Stimulated activated CD8-positive, alpha-beta memory T cell treated with anti-CD3 and anti-CD28 coated beads, Interleukin-2, amount 100 ng/mL, for 48 hours (primary cell): Measurements from ENCODE around the gene RNU7-1.
"Not testable (repeated sequence)": the region's sequence is repeated elsewhere in the genome, so short reads cannot be mapped to it uniquely, and the experiment has no call there.

Source experiments
- DNase-seq, 2 donors: peaks; one replicate each; pipeline ENCODE4 v3.0.0-alpha.2; 2020; ENCODE audit warnings: low read depth in 2 of 2

The RNU7-1 gene

DNA sequence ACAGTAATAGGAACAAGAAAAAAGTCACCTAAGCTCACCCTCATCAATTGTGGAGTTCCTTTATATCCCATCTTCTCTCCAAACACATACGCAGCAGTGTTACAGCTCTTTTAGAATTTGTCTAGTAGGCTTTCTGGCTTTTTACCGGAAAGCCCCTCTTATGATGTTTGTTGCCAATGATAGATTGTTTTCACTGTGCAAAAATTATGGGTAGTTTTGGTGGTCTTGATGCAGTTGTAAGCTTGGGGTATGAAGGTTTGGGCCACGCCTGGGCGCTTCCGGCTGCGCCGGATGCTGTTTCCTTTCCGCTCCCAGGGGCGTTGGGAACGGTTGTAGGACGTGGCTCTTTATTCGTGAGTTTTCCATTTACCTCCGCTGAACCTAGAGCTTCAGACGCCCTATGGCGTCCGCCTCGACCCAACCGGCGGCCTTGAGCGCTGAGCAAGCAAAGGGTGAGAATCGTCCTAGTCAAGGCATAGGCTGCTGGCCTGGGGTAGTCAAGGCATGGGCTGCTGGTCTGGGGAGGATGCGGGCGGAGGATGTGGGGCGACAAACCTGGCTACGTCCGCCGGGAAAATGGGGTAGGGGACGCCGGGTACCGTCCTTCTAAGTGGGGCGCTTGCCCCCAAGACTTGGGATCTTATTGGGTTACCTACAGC, at the start of gene RNU7-1, which contains the start of gene C12orf57:
Gene RNU7-1, plus strand, starts transcription at position 95 of the 659 bp plus-strand sequence.
Gene C12orf57, plus strand, starts transcription at position 301 of the 659 bp plus-strand sequence. Its CDS starts 100 bp downstream, at position 401.
- peak in 1 of 2 donors; percentile 70 for DNase-seq

DNA sequence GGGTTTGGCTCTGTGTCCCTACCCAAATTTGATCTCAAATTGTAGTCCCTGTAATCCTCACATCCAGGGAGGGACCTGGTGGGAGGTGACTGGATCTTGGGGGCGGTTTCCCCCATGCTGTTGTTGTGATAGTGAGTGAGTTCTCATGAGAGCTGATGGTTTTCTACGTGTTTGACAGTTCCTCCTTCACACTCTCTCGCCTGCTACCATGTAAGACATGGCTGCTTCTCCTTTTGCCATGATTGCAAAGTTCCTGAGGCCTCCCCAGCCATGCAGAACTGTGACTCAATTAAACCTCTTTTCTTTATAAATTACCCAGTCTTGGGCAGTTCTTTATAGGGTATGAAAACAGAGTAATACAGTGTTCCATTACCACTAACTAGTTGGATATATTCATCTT, 49.3 kb upstream of the RNU7-1 start:
- no peak for DNase-seq

DNA sequence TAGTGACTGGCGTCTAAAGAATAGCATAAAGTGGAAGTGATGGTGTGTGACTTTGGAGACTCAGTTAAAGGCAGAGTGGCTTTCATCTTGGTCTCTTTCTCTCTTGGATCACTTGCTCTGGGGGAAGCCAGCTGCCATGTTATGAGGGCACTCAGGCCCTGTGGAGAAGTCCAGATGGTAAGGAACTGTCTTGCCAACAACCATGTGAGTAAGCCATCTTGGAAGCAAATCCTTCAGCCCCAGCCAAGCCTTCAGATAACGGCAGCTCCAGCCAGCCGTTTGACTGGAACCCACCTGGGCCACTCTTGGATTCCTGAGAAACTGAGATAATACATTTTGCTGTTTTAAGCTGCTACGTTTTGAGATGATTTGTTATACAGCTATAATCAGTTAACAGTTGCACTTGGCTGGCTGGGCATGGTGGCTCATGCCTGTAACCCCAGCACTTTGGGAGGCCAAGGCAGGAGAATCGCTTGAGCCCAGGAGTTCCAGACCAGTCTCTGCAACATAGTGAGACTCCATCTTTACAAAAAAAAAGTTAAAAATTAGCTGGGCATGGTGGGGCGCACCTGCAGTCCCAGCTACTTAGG, 46.7 kb upstream of the RNU7-1 start:
- no peak for DNase-seq

DNA sequence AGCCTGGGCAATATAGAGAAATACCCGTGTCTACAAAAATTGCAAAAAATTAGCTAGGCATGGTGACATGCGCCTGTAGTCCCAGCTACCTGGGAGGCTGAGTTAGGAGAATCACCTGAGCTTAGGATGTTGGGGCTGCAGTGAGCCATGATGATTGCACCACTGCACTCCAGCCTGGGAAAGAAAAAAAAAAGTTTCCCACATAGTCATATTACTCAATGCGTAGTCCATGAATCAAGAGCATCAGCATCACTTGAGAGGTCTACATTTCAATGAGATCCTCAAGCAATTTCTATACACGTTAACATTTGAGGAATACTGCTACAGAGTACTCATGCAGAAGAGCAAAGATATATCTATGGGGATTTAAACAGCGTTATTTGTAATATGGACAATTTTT, 44.2 kb upstream of the RNU7-1 start:
- no peak for DNase-seq

DNA sequence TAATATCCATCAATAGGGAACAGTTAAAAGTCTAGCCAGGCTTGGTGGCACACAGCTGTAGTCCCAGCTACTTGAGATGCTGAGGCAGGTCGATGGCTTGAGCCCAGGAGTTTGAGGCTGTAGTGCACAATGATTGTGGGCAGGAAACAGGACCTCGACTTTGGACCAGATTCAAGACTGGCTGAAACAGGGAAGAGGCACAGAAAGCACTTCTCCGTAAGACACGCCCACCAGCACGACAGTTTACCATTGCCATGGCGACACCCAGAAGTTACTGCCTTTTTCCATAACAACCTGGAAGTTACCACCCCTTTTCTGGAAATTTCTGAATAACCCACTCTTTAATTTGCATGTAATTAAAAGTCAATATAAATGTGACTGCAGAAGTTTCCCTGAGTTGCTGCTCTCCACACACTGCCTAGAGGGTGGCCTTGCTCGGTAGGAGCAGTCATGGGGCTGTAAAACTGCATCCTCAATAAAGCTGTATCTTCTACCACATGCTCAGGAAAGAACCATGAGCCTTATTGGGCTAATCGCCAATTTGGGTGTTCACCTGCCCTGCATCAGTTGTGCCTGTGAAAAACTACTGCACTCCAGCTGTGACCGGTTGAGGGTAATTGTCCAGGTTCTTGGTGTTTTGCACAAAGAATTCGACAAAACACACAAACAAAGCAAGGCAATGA, 43.6 kb upstream of the RNU7-1 start:
- no peak for DNase-seq

DNA sequence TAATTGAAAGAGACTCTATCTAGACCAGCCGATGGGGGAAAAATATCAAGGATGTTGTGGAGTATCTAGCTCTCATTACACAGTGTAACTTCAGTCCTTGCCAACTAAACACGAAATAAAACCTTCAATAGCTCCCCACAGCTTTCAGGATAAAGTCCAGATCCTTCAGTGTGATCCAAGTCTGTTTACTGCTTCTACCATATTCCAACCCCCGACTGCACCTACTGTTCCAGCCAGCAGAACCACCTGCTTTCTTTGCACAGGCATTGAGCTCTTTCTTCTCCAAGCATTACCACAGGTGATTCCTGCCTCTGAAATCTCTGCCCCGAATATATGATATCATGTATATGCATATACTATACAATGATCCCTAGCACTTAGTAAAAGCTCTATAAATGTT, 41.2 kb upstream of the RNU7-1 start:
- DNase-seq: no peak

DNA sequence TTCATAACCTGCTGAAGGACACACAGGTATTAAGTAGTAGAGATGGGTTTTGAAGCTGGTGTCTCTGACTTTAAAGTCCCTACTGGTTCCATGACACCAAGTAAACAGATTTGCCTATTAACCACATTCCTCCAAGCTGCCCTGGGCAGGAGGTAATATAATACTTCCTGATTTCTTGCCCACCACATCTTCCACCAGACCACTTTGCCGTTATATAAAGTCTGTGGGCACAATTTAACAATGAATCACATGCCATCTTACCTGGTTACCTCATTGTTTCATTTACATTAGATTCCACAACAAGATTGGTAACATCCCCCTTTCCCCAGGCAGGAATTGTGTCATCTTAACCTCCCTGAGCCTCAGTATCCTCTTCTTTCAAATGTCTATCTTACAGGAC, 39.9 kb upstream of the RNU7-1 start:
- no peak for DNase-seq

DNA sequence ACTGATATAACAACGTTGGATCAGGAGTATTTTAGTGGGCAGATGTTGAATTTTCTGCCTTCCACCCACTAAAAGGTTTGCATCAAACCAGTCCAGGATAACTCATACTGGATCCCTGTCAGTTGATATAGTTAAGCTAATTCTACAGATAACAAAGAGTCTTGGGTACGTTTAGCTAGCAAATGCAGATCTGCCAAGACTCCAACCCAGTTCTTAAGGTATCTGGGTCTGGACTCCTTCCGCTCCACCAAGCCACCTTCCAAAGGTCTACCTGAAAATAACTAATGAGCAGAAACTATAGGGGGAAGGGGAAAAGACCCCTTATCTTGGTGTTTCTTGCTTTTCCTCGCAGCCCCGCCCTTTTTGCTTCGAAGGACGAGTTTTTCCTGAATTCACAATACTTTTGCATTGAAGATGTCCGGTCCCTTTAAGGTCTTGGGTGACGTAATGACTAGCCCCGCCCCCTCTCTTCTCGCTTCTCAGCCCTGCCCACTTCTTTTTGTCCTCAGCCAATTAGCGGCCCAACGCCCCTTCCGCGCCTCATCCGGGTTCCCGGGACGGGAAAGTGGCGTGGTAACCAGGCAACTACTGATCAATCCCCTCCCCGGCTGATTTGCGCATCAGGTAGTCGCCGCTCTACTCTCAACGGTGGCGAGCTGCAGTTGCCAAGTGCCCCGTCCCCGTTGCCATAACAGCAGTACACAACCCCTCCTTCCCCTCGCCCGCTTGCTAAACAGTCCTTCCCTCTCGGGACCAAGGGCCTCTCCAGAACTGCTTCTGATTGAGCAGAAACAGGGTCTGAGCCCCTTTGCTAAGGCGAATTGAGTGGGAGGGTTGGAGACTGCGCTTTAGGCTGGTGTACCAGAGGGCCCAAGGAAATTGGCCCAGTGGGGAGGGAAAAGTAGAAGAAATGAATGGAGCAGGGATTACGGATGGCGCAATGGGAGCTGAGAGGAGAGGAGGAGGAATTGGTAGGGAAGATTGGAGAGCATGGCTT, 39.0 kb upstream of the RNU7-1 start, which contains the start of gene LRRC23:
Gene LRRC23, plus strand, starts transcription at position 543 of the 997 bp plus-strand sequence. CDS start 812 bp downstream, outside the sequence.
- DNase-seq: peak; percentile 95 to 97

DNA sequence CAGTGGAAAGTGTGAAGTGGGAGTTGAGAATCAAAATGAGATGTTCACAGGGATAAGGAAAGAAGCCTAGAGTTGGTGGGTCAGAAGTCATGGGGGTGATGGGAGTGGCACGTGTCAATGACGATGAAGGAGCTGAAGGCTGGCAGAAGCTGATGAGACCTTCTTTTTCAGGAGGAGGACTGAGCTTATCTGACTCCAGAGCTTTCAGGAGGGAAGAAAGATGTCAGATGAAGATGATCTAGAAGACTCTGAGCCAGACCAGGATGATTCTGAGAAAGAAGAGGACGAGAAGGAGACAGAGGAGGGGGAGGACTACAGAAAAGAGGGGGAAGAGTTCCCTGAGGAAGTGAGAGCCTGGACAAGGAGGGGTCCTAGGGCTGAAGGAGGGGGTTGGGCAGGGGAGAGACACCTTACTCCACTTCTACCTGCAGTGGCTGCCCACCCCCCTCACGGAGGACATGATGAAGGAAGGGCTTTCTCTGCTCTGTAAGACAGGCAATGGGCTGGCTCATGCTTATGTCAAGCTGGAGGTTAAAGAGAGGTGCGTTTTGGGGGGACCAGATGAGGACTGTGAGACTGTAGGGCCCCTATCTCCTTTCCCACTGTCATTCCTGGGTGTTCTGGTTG, 38.1 kb upstream of the RNU7-1 start:
- DNase-seq: no peak

DNA sequence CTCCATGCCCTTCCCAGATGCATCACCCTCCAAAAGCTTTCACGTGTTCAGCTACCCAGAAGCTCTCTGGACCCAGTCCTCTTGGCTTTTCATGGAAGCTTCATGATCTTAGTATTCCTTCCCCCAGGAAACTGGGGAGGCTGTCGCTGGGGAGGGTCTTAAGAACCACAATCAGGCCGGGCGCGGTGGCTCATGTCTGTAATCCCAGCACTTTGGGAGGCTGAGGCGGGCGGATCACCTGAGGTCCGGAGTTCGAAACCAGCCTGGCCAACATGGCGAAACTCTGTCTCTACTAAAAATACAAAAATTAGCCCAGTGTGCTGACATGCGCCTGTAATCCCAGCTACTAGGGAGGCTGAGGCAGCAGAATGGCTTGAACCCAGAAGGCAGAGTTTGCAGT, 35.5 kb upstream of the RNU7-1 start:
- not testable (repeated sequence) for DNase-seq

DNA sequence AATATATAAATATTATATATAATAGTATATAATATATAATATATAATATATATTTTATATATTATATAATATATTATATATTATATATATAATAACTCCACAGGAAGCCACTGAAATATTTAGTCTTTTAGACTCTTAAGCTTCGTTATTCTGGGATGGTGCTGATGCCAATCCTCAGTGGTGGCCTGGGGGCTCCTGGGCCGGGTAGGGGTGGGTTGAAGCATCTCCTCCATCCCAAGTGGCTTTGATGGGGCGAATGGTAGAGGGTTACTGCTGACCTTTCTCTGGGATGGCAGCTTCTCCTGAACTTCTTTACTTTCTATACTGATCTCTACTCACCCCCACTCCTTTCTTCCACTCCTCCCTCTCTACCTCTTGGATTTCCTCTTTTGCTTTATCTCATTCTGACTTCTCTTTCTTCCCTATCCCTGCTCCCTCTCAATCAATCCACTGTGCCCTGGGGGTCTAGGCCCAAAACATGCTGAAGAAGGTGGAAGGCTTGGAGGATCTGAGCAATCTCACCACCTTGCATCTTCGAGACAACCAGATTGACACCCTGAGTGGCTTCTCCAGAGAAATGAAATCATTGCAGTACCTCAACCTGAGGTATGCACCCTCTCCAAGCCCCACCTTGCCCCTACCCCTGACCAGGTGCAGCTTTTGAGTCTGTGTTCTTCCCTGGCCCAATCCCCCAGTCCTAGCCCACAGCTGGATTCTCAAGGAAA, 34.0 kb upstream of the RNU7-1 start:
- DNase-seq: no peak

DNA sequence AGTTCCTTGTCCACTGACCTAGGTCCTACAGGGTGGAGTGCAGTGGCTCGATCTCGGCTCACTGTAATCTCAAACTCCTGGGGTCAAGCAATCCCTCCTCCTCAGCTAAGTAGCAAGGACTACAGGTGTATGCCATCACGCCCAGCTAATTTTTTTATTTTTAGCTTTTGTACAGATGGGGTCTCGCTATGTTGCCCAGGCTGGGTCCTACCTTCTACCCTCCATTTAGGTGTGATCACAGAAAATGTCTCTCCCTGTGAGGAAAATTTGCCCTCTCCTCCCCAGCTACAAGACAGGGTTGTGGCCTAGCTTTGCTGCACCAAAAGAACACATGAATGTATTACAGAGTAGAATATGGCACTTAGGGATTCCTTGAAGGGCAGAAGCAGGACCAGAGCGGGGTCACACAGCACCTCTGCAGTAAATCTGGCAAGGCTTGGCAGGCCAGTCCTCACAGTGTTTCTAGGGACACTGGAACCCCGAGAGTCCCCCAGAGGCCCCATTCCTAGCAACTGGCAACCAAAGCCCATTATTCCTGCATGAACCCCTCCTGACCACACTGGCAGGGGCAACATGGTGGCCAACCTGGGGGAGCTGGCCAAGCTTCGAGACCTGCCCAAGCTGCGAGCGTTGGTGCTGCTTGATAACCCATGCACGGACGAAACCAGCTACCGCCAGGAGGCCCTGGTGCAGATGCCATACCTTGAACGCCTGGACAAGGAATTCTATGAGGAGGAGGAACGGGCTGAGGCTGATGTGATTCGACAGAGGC, 31.3 kb upstream of the RNU7-1 start:
- no peak for DNase-seq

DNA sequence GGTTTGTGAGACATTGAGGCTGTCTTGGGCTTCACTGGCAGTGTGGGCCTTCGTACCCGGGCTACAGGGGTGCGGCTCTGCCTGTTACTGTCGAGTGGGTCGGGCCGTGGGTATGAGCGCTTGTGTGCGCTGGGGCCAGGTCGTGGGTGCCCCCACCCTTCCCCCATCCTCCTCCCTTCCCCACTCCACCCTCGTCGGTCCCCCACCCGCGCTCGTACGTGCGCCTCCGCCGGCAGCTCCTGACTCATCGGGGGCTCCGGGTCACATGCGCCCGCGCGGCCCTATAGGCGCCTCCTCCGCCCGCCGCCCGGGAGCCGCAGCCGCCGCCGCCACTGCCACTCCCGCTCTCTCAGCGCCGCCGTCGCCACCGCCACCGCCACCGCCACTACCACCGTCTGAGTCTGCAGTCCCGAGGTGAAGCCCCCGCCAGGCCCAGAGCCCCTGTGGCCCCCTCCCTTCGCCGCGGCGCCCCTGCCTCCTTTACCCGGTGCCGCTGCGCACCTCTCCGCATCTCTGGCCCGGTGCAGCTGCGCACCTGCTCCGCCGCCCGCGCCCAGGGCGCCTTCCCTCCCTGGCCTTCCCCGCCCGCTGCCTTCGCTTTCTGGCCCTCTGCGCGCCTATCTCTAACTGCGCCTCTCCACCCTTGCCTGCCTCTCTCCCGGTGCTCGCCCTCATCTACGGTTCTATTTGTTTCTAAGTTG, 29.2 kb upstream of the RNU7-1 start, which contains the start of gene ENO2:
Gene ENO2, plus strand, starts transcription at position 335 of the 701 bp plus-strand sequence. CDS start 1,253 bp downstream, outside the sequence.
- DNase-seq: peak; percentile 76

DNA sequence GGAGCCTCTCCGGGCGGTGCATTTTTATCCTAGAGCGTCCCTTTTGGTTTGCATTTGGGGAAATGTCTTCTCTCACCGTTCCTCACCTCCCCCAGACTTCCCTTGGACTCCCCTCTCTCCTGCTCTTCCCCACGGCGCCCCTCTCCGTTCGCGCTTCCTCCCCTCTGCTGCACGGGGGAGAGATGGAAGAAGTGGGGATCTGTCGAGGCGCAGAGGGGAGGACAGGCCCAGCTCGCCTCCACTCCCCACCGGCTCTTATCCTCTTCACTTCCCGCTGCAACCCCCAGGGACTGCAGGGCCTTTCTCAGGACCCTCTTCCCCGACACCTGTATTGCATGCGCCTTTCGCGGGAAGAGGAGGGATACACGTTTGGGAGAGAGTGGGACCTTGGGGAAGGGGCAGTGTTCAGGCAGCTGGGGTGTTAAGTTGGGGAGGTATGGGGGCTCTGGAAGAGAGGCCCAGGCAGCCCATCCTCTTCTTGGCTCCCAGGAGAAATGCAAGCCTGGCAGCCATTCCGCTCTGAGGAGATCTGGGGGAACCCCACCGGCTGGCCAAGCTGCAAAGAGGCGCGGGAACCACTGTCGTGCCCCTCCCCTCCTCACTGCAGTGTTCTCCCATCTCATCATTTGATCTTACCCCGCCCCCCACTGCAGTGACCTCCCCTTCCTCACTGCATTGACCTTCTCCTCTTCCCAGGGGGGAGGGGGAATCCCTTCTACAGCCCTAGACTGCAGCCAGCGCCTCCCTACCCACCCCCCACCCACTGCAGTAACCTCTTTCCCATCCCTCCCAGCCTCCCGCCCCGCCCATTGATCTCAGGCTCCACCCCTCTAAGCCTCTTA, 28.4 kb upstream of the RNU7-1 start:
- DNase-seq: no peak

DNA sequence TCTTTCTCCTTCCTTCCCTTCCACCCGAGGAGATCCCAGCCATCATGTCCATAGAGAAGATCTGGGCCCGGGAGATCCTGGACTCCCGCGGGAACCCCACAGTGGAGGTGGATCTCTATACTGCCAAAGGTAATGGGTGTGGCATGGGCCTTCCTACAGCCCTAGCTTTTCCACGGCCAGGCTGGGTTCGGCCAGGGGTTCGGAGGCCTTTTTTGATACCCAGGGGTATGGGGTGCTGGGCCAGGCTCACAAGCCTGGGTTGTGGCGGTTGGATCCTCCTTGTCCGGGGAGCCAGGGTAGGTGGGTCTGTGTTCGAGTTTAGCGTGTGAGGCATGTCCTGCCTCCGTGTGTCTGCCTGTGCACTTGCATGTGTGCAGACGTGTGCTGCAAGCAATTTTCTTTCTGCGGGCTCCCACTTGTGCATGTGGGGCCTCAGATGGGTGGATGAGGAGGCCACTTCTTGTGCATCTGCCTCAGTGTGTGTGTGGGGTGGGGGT, 27.8 kb upstream of the RNU7-1 start:
- DNase-seq: no peak

DNA sequence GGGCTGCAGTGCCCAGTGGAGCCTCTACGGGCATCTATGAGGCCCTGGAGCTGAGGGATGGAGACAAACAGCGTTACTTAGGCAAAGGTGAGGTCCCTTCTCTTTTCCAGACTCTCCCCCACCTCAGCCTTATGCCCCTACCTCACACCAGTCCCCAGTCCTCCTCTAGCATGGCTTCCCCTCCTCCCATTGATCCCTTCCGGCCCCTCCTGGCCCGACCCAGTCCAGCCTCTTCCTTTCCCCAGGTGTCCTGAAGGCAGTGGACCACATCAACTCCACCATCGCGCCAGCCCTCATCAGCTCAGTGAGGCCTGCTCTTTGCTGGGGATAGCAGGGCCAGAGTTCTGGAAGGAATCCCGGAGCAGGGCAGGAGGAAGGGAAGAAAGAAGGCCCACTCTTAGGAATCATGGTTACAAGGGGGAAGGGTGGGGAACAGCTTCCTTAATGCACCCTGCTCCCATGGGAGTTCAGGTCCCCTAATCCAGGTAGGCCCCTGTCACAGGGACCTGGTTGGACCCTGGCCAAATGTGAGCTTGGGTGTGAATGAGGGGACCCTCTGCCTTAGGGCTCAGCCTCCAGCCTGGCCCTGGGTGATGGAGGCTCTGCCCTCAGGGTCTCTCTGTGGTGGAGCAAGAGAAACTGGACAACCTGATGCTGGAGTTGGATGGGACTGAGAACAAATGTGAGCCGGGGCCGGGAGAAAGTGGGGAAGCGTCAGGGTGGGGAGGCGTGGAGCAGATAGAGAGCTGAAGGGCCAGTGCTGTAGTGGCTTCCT, 27.0 kb upstream of the RNU7-1 start:
- DNase-seq: no peak
